Mesendoderm (in vitro differentiated cells): ENCODE data around the gene FRMD4A.
A peak's percentile ranks its signal among the peaks of the same experiment; 100 is the strongest.

Experiments used
- DNase-seq: peaks from one replicate; pipeline ENCODE4 v3.0.0; 2013
- H2AK5ac ChIP-seq: 2 replicates; pipeline ENCODE4 v1.6.1; 2013; ENCODE audit warnings: low read length, inconsistent platforms
- H2BK120ac ChIP-seq: 2 replicates; pipeline ENCODE4 v1.6.1; 2013; ENCODE audit warnings: low read depth, mild to moderate bottlenecking, low read length, moderate library complexity, mixed read lengths
- H2BK15ac ChIP-seq: replicated peaks from 2 replicates; pipeline ENCODE4 v1.6.1; 2013; ENCODE audit warnings: low read depth, mild to moderate bottlenecking, moderate library complexity
- H2BK5ac ChIP-seq: 2 replicates; pipeline ENCODE4 v1.6.1; 2013; ENCODE audit warnings: low read length, inconsistent platforms
- H3K18ac ChIP-seq: 2 replicates; pipeline ENCODE4 v1.6.1; 2013; ENCODE audit warnings: mild to moderate bottlenecking, low read length, mixed read lengths
- H3K23ac ChIP-seq: one replicate; pipeline ENCODE4 v1.6.1; 2013; ENCODE audit warnings: low read length
- H3K27ac ChIP-seq: 2 replicates; pipeline ENCODE4 v1.5.1; 2013; ENCODE audit warnings: low read depth, mild to moderate bottlenecking, inconsistent platforms, low read length, moderate library complexity
- H3K27me3 ChIP-seq: 2 replicates; pipeline ENCODE4 v1.6.1; 2013; ENCODE audit warnings: low read length, control low read depth, mild to moderate bottlenecking, inconsistent platforms; ENCODE audit not compliant: insufficient read depth, poor library complexity
- H3K36me3 ChIP-seq: 2 replicates; pipeline ENCODE4 v1.6.1; 2013; ENCODE audit warnings: low read length, inconsistent platforms; ENCODE audit not compliant: control insufficient read depth, insufficient read depth
- H3K4ac ChIP-seq: one replicate; pipeline ENCODE4 v1.6.1; 2013; ENCODE audit warnings: low read depth, mild to moderate bottlenecking, low read length, moderate library complexity
- H3K4me1 ChIP-seq: 2 replicates; pipeline ENCODE4 v1.6.1; 2013; ENCODE audit warnings: low read depth, low read length, inconsistent platforms; ENCODE audit not compliant: control insufficient read depth
- H3K4me2 ChIP-seq: 2 replicates; pipeline ENCODE4 v1.6.1; 2013; ENCODE audit warnings: low read length
- H3K4me3 ChIP-seq: 2 replicates; pipeline ENCODE4 v1.5.1; 2013; ENCODE audit warnings: mild to moderate bottlenecking, low read length
- H3K56ac ChIP-seq: one replicate; pipeline ENCODE4 v1.6.1; 2013; ENCODE audit warnings: low read length
- H3K79me1 ChIP-seq: 2 replicates; pipeline ENCODE4 v1.6.1; 2013; ENCODE audit warnings: low read length, inconsistent platforms
- H3K79me2 ChIP-seq: 2 replicates; pipeline ENCODE4 v1.6.1; 2013; ENCODE audit warnings: mild to moderate bottlenecking, low read length; ENCODE audit not compliant: control insufficient read depth, insufficient read depth
- H3K9ac ChIP-seq: 2 replicates; pipeline ENCODE4 v1.6.1; 2013; ENCODE audit warnings: low read length, inconsistent platforms
- H4K5ac ChIP-seq: one replicate; pipeline ENCODE4 v1.6.1; 2013; ENCODE audit warnings: low read length
- H4K8ac ChIP-seq: one replicate; pipeline ENCODE4 v1.6.1; 2013; ENCODE audit warnings: low read depth, mild to moderate bottlenecking, control low read depth, low read length, moderate library complexity
- WGBS: extraction: QIAGEN DNeasy Blood & Tissue Kit; methylation state at CpG from one replicate; pipeline ENCODE4 v1.1.7; 2013; ENCODE audit warnings: low lambda C conversion rate, missing lambda C conversion rate; ENCODE audit not compliant: insufficient coverage; ENCODE audit errors: extremely low coverage; 5-methylcytosine and 5-hydroxymethylcytosine counted together

Gene FRMD4A

GRCh38 chr10:14311206-14311957 lies 19.3 kb downstream of the FRMD4A start:
- WGBS: no CpG with 5 or more reads among the region's 6 CpGs
- no peaks in the 10 kb centered on the region for H3K36me3 ChIP-seq
- no peaks in the 10 kb centered on the region for H3K4me1 ChIP-seq
- H3K18ac ChIP-seq: no peak overlapping the region
- no peak overlapping the region for H2BK5ac ChIP-seq
- H3K4me3 ChIP-seq: no peak overlapping the region
- no peak overlapping the region for H2BK120ac ChIP-seq
- H3K27me3 ChIP-seq: no peaks in the 10 kb centered on the region
- no peak overlapping the region for H3K56ac ChIP-seq
- H3K79me1 ChIP-seq: no peaks in the 10 kb centered on the region
- no peak overlapping the region for H3K4me2 ChIP-seq
- H2AK5ac ChIP-seq: no peak overlapping the region
- DNase-seq: no peak
- H3K23ac ChIP-seq: no peak overlapping the region
- H3K79me2 ChIP-seq: no peaks in the 10 kb centered on the region
- H3K27ac ChIP-seq: no peak overlapping the region
- H4K5ac ChIP-seq: no peak overlapping the region
- H3K4ac ChIP-seq: no peak overlapping the region
- no peak overlapping the region for H2BK15ac ChIP-seq
- H3K9ac ChIP-seq: no peak overlapping the region
- no peak overlapping the region for H4K8ac ChIP-seq

- no peak overlapping the region for H4K8ac ChIP-seq
- H3K56ac ChIP-seq: no peak overlapping the region
- H3K23ac ChIP-seq: no peak overlapping the region
- no peaks in the 10 kb centered on the region for H3K4me1 ChIP-seq
- H3K27ac ChIP-seq: no peak overlapping the region
- no peak overlapping the region for H2BK5ac ChIP-seq
- H4K5ac ChIP-seq: no peak overlapping the region
- no peak overlapping the region for H2BK15ac ChIP-seq
- no CpG with 5 or more reads among the region's 10 CpGs for WGBS
- H3K79me1 ChIP-seq: no peaks in the 10 kb centered on the region
- H3K9ac ChIP-seq: no peak overlapping the region
- no peak overlapping the region for H2AK5ac ChIP-seq
- no peaks in the 10 kb centered on the region for H3K79me2 ChIP-seq
- H3K36me3 ChIP-seq: no peaks in the 10 kb centered on the region
- no peak overlapping the region for H3K4ac ChIP-seq
- DNase-seq: no peak
- no peaks in the 10 kb centered on the region for H3K27me3 ChIP-seq
- H2BK120ac ChIP-seq: no peak overlapping the region
- H3K4me2 ChIP-seq: no peak overlapping the region
- H3K18ac ChIP-seq: no peak overlapping the region
- no peak overlapping the region for H3K4me3 ChIP-seq
These were observed 21.1 kb downstream of the FRMD4A start for GRCh38 chr10:14309593-14309992.

GRCh38 chr10:14306190-14306589 lies 24.5 kb downstream of the FRMD4A start:
- no peaks in the 10 kb centered on the region for H3K79me2 ChIP-seq
- no peak overlapping the region for H3K4me3 ChIP-seq
- no peak overlapping the region for H3K27ac ChIP-seq
- no peak overlapping the region for H2BK120ac ChIP-seq
- DNase-seq: no peak
- no peak overlapping the region for H3K4ac ChIP-seq
- no peak overlapping the region for H3K23ac ChIP-seq
- no peaks in the 10 kb centered on the region for H3K36me3 ChIP-seq
- no peak overlapping the region for H3K9ac ChIP-seq
- H2BK15ac ChIP-seq: no peak overlapping the region
- no peak overlapping the region for H3K18ac ChIP-seq
- H4K8ac ChIP-seq: no peak overlapping the region
- peaks cover 2% of the 10 kb centered on the region for H3K4me1 ChIP-seq
- H2AK5ac ChIP-seq: no peak overlapping the region
- H3K4me2 ChIP-seq: no peak overlapping the region
- H4K5ac ChIP-seq: no peak overlapping the region
- WGBS: no CpG with 5 or more reads among the region's 5 CpGs
- no peaks in the 10 kb centered on the region for H3K27me3 ChIP-seq
- H3K79me1 ChIP-seq: no peaks in the 10 kb centered on the region
- H3K56ac ChIP-seq: no peak overlapping the region
- H2BK5ac ChIP-seq: no peak overlapping the region

- no peak overlapping the region for H4K5ac ChIP-seq
- no peaks in the 10 kb centered on the region for H3K79me1 ChIP-seq
- H2BK120ac ChIP-seq: no peak overlapping the region
- H4K8ac ChIP-seq: no peak overlapping the region
- no peak overlapping the region for H2BK5ac ChIP-seq
- WGBS: no CpG with 5 or more reads among the region's 5 CpGs
- H3K4ac ChIP-seq: no peak overlapping the region
- H3K27me3 ChIP-seq: no peaks in the 10 kb centered on the region
- no peak overlapping the region for H2BK15ac ChIP-seq
- H2AK5ac ChIP-seq: no peak overlapping the region
- no peaks in the 10 kb centered on the region for H3K79me2 ChIP-seq
- DNase-seq: peak; percentile 34
- H3K18ac ChIP-seq: no peak overlapping the region
- H3K4me3 ChIP-seq: no peak overlapping the region
- no peak overlapping the region for H3K23ac ChIP-seq
- H3K36me3 ChIP-seq: no peaks in the 10 kb centered on the region
- H3K4me2 ChIP-seq: no peak overlapping the region
- no peak overlapping the region for H3K9ac ChIP-seq
- no peak overlapping the region for H3K27ac ChIP-seq
- no peak overlapping the region for H3K56ac ChIP-seq
- H3K4me1 ChIP-seq: peaks cover 2% of the 10 kb centered on the region
These were observed 26.7 kb downstream of the FRMD4A start for GRCh38 chr10:14304046-14304445.

- Histone ChIP-seq H2BK120ac (no peak overlapping the region), H2BK15ac (no peak overlapping the region), H3K23ac (no peak overlapping the region), H4K8ac (no peak overlapping the region), H4K5ac (no peak overlapping the region), H3K27me3 (no peaks in the 10 kb centered on the region), H3K27ac (no peak overlapping the region), H3K18ac (no peak overlapping the region), H3K4me3 (no peak overlapping the region), H3K9ac (no peak overlapping the region), H3K4me2 (no peak overlapping the region), H3K56ac (no peak overlapping the region), H3K36me3 (no peaks in the 10 kb centered on the region), H3K79me2 (no peaks in the 10 kb centered on the region), H3K79me1 (no peaks in the 10 kb centered on the region), H2BK5ac (no peak overlapping the region), H3K4ac (no peak overlapping the region), H3K4me1 (peaks cover 2% of the 10 kb centered on the region), H2AK5ac (no peak overlapping the region)
- no CpG with 5 or more reads among the region's 2 CpGs for WGBS
- DNase-seq: peak; percentile 56
These were observed 28.7 kb downstream of the FRMD4A start for GRCh38 chr10:14302035-14302434.

- Histone ChIP-seq H3K27ac (no peak overlapping the region), H3K4me2 (no peak overlapping the region), H3K4me3 (no peak overlapping the region), H3K23ac (no peak overlapping the region), H4K8ac (no peak overlapping the region), H3K56ac (no peak overlapping the region), H3K27me3 (no peaks in the 10 kb centered on the region), H3K36me3 (no peaks in the 10 kb centered on the region), H2BK15ac (no peak overlapping the region), H4K5ac (no peak overlapping the region), H2BK5ac (peak overlapping the region; percentile 24), H3K18ac (no peak overlapping the region), H2BK120ac (no peak overlapping the region), H2AK5ac (no peak overlapping the region), H3K9ac (no peak overlapping the region), H3K4me1 (peaks cover 2% of the 10 kb centered on the region), H3K4ac (no peak overlapping the region), H3K79me1 (no peaks in the 10 kb centered on the region), H3K79me2 (no peaks in the 10 kb centered on the region)
- DNase-seq: peak; percentile 16
- WGBS: no CpG with 5 or more reads among the region's 3 CpGs
These were observed 31.2 kb downstream of the FRMD4A start for GRCh38 chr10:14299556-14299955.
